B cell (primary cell): ENCODE results near the gene COPA. TPM values are rescaled to one million over a fixed set of nuclear protein-coding genes. Genes with fewer than 3 reads are reported as not detected.
A peak's percentile ranks its signal among the peaks of the same experiment; 100 is the strongest.

Experiments
- ATAC-seq: fragments of 200-7000 bp; cut with Tn5 transposase; one replicate; pipeline ENCODE4 v1.10.0; 2021; ENCODE audit warnings: low read depth, mild to moderate bottlenecking, moderate number of reproducible peaks, moderate library complexity
- CTCF ChIA-PET: fragments of 350-600 bp; sonication (Branson Sonifier 250); formaldehyde crosslinking; loops from one replicate; lab custom pipeline; 2021; ENCODE audit warnings: antibody characterized with exemption, inconsistent platforms; lab: Charles Lee
- POLR2A ChIA-PET: fragments of 350-600 bp; sonication (Branson Sonifier 250); formaldehyde crosslinking; loops from one replicate; lab custom pipeline; 2021; ENCODE audit warnings: antibody characterized with exemption; lab: Charles Lee
- DNase-seq: peaks from one replicate; pipeline ENCODE4 v3.0.0; 2013
- H2AFZ ChIP-seq: 2 replicates; pipeline ENCODE4 v1.6.1; 2012; ENCODE audit warnings: mild to moderate bottlenecking, low read depth, low read length; ENCODE audit not compliant: insufficient read depth, poor library complexity, severe bottlenecking
- H3K27ac ChIP-seq, 2 donors: 1 replicate in 1 of 2; 2 replicates in 1 of 2; pipeline ENCODE4 v1.5.1; 2012 to 2013; ENCODE audit warnings: low read length in 2 of 2, mild to moderate bottlenecking in 2 of 2, moderate library complexity in 1 of 2
- H3K27me3 ChIP-seq, 4 experiments: fragments of 200-600 bp in 1 of 4; sonication (generic) in 1 of 4; replicated peaks in 1 of 4; 1 replicate in 2 of 4; 2 replicates in 2 of 4; pipeline versions ENCODE4 v1.6.1 to v1.7.0; 2013 to 2016; ENCODE audit warnings: low read length in 3 of 4, mild to moderate bottlenecking in 2 of 4, mixed read lengths in 1 of 4, moderate library complexity in 1 of 4; ENCODE audit not compliant: insufficient read depth in 4 of 4, control insufficient read depth in 3 of 4; ENCODE audit errors: control extremely low read depth in 1 of 4
- H3K36me3 ChIP-seq, 2 experiments: replicated peaks in 1 of 2; 1 replicate in 1 of 2; 2 replicates in 1 of 2; pipeline versions ENCODE4 v1.6.1 to v1.7.1; 2013; ENCODE audit warnings: low read length in 1 of 2; ENCODE audit not compliant: insufficient read depth in 2 of 2, control insufficient read depth in 1 of 2; ENCODE audit errors: control extremely low read depth in 1 of 2, extremely low read depth in 1 of 2
- H3K4me1 ChIP-seq, 2 donors: fragments of 200-600 bp in 1 of 2; sonication (generic) in 1 of 2; 1 replicate in 1 of 2; 2 replicates in 1 of 2; pipeline versions ENCODE4 v1.5.1 to v1.6.1; 2013 to 2017; ENCODE audit warnings: low read length in 2 of 2; ENCODE audit not compliant: control insufficient read depth in 2 of 2, insufficient read depth in 2 of 2
- H3K4me2 ChIP-seq: replicated peaks from 2 replicates; pipeline ENCODE3; 2012; ENCODE audit warnings: mild to moderate bottlenecking, low read depth, low read length; ENCODE audit not compliant: poor library complexity, severe bottlenecking
- H3K4me3 ChIP-seq, 5 experiments: fragments of 200-600 bp in 1 of 5; sonication (generic) in 1 of 5; 1 replicate in 3 of 5; 2 replicates in 2 of 5; pipeline versions ENCODE4 v1.5.1 to v1.7.0; 2011 to 2016; ENCODE audit warnings: low read length in 4 of 5, mild to moderate bottlenecking in 4 of 5, low read depth in 2 of 5, control low read depth in 1 of 5, moderate library complexity in 1 of 5; ENCODE audit not compliant: insufficient read depth in 1 of 5; ENCODE audit errors: control extremely low read depth in 1 of 5, extremely low read depth in 1 of 5
- H3K79me2 ChIP-seq: fragments of 200-600 bp; sonication (generic); one replicate; pipeline ENCODE4 v1.6.0; 2016; ENCODE audit warnings: low read length; ENCODE audit not compliant: control insufficient read depth, insufficient read depth
- H3K9ac ChIP-seq: fragments of 200-600 bp; sonication (generic); 2 replicates; pipeline ENCODE4 v1.6.1; 2017; ENCODE audit warnings: mild to moderate bottlenecking, low read length, moderate library complexity
- H3K9me3 ChIP-seq, 3 donors: one replicate each; pipeline versions ENCODE4 v1.6.1 to v1.7.1; 2013; ENCODE audit warnings: low read length in 2 of 3; ENCODE audit not compliant: control insufficient read depth in 2 of 3, insufficient read depth in 1 of 3; ENCODE audit errors: control extremely low read depth in 1 of 3
- H4K20me1 ChIP-seq: 2 replicates; pipeline ENCODE4 v1.6.0; 2012; ENCODE audit warnings: mild to moderate bottlenecking, low read length; ENCODE audit not compliant: insufficient read depth, control insufficient read depth, poor library complexity, severe bottlenecking
- H3K27ac Mint-ChIP-seq: one replicate; pipeline ENCODE4 v1.8.0; 2021; ENCODE audit warnings: mixed read lengths
- H3K27me3 Mint-ChIP-seq: one replicate; pipeline ENCODE4 v1.8.0; 2021; ENCODE audit warnings: mixed read lengths
- H3K4me1 Mint-ChIP-seq: one replicate; pipeline ENCODE4 v1.8.0; 2021; ENCODE audit warnings: mixed read lengths
- H3K4me3 Mint-ChIP-seq: one replicate; pipeline ENCODE4 v1.8.0; 2021; ENCODE audit warnings: mixed read lengths
- H3K9me3 Mint-ChIP-seq: one replicate; pipeline ENCODE4 v1.8.0; 2022; ENCODE audit warnings: mixed read lengths; ENCODE audit not compliant: insufficient read depth
- EZH2 ChIP-seq: IDR thresholded peaks from 2 replicates; pipeline ENCODE4 v1.6.1; 2012; ENCODE audit warnings: borderline replicate concordance, low read depth, mild to moderate bottlenecking, moderate library complexity, low read length; ENCODE audit not compliant: insufficient read depth, poor library complexity, severe bottlenecking
- WGBS: methylation state at CpG from one replicate; pipeline ENCODE4 v1.1.5; 2013; ENCODE audit warnings: missing lambda C conversion rate; ENCODE audit not compliant: insufficient coverage; 5-methylcytosine and 5-hydroxymethylcytosine counted together
- intact Hi-C: fragments of 100-400 bp; cut with micrococcal nuclease; formaldehyde crosslinking; loops from one replicate; pipeline ENCODE4 v1.10.0; 2022
- polyA plus RNA-seq: library from polyadenylated mRNA; depleted of rRNA; stranded (reverse); fragments of >200 nt; gene quantifications from 2 replicates; pipeline ENCODE4 v1.2.3, GENCODE V29; 2012
- total RNA-seq, 2 donors: library from RNA; stranded (reverse); fragments of 120-200 nt in 1 of 2; gene quantifications; 1 replicate in 1 of 2; 2 replicates in 1 of 2; pipeline versions ENCODE4 v1.2.3 to v1.2.4, GENCODE V29; 2013 to 2022
- TF ChIP-seq, protein P1 (sequence below): fragments of 200-600 bp; IDR thresholded peaks from one replicate; pipeline ENCODE4 v1.8.0; 2022; ENCODE audit warnings: antibody characterized with exemption, mild to moderate bottlenecking

Gene COPA
- total and polyA plus RNA-seq, 2 donors (not counting 1 experiment from before 2014, with no cell fraction given), result 39.1 to 168 TPM

DNA sequence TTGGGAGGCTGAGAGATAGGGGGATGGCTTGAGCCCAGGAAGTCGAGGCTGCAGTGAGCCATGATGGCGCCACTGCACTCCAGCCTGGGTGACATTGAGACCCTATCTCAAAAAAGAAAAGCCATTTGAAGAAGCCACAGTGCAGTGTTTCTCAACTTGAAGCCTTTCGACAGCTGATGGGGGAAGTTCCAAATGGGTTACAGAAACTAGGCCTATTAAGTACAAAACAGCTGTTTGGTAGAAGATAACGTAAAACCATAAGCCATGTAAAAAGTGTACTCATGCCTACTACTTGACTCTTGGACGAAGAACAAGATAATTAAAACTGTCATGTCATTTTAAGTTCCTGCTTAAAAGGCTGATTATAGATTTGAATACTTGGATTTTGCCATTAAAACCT, 16.6 kb downstream of the COPA start:
- Histone ChIP-seq H4K20me1 (no peaks in the 10 kb centered on the region), H3K27me3 (no peaks in the 10 kb centered on the region), H3K4me2 (no peak overlapping the region), H3K4me3 (no peak overlapping the region), H3K36me3 (peaks cover 1 to 89% of the 10 kb centered on the region in 2 experiments), H3K9ac (no peak overlapping the region), H2AFZ (no peak overlapping the region), H3K9me3 (no peaks in the 10 kb centered on the region), H3K4me1 (no peaks in the 10 kb centered on the region), H3K27ac (no peak overlapping the region), H3K79me2 (peaks cover 3% of the 10 kb centered on the region)
- WGBS, result 100% methylated on average over 3 of the region's 5 CpGs
- H3K27ac Mint-ChIP-seq, result no peak overlapping the region
- DNase-seq, result no peak
- TF ChIP-seq, protein P1, sequence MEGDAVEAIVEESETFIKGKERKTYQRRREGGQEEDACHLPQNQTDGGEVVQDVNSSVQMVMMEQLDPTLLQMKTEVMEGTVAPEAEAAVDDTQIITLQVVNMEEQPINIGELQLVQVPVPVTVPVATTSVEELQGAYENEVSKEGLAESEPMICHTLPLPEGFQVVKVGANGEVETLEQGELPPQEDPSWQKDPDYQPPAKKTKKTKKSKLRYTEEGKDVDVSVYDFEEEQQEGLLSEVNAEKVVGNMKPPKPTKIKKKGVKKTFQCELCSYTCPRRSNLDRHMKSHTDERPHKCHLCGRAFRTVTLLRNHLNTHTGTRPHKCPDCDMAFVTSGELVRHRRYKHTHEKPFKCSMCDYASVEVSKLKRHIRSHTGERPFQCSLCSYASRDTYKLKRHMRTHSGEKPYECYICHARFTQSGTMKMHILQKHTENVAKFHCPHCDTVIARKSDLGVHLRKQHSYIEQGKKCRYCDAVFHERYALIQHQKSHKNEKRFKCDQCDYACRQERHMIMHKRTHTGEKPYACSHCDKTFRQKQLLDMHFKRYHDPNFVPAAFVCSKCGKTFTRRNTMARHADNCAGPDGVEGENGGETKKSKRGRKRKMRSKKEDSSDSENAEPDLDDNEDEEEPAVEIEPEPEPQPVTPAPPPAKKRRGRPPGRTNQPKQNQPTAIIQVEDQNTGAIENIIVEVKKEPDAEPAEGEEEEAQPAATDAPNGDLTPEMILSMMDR, result no peak
- no peak for TF ChIP-seq EZH2
- H3K9me3 Mint-ChIP-seq, result no peaks in the 10 kb centered on the region
- ChIA-PET CTCF (interaction anchor here (1.0 kb wide), 1 partner anchor 74 kb away, joined by 3 read pairs; no protein-coding TSS in a partner anchor), POLR2A (no interaction called here)
- no peak overlapping the region for H3K4me3 Mint-ChIP-seq
- H3K4me1 Mint-ChIP-seq, result peaks cover 2% of the 10 kb centered on the region
- ATAC-seq, result no peak
- no peaks in the 10 kb centered on the region for H3K27me3 Mint-ChIP-seq
- intact Hi-C loops, result no loop called here

DNA sequence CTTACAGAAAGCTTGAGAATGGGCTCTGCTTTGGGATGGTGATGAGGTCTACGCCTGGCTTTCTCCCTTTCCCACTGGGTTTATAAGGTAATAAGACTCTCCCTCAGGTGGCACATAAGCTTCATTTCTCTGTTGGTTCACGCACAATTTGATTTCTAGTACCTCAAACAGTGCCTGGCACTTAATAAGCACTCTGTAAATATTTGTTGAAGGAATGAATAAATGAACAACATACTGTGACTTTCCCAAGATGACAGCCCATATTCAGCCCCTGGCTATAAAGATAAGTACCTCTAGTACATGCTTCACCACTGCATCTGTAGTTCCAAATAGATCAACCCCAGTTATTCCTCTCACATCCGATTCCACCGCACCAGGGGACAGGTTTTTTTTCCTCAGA, 17.8 kb downstream of the COPA start:
- Mint-ChIP-seq H3K27me3 (no peaks in the 10 kb centered on the region), H3K9me3 (no peaks in the 10 kb centered on the region), H3K4me1 (peaks cover 4% of the 10 kb centered on the region), H3K4me3 (no peak overlapping the region), H3K27ac (peak overlapping the region; percentile 23)
- WGBS, result no CpG with 5 or more reads among the region's 4 CpGs
- no peak for TF ChIP-seq EZH2
- TF ChIP-seq, protein P1, result no peak
- Histone ChIP-seq H3K4me2 (no peak overlapping the region), H3K27me3 (no peaks in the 10 kb centered on the region), H2AFZ (no peak overlapping the region), H3K4me3 (no peak overlapping the region), H3K27ac (no peak overlapping the region), H3K36me3 (peaks cover 1 to 86% of the 10 kb centered on the region in 2 experiments), H3K9ac (no peak overlapping the region), H3K4me1 (no peaks in the 10 kb centered on the region), H3K79me2 (peaks cover 14% of the 10 kb centered on the region), H4K20me1 (peaks cover 4% of the 10 kb centered on the region), H3K9me3 (no peaks in the 10 kb centered on the region)
- DNase-seq (no peak), ATAC-seq (no peak)
- intact Hi-C loops, result no loop called here
- ChIA-PET POLR2A (no interaction called here), CTCF (interaction anchor here (0.7 kb wide), 1 partner anchor 34 kb away, joined by 3 read pairs; no protein-coding TSS in a partner anchor)
